Neural cell (in vitro differentiated cells): ENCODE measurements around the gene CENPP. TPM values are rescaled to one million over a fixed set of nuclear protein-coding genes. Genes with fewer than 3 reads are reported as not detected.

Experiments used
- H2AFZ ChIP-seq: fragments of 200-600, 300-800 bp; sonication (generic), shearing (Covaris generic); 2 replicates; pipeline ENCODE4 v1.6.0; 2014; ENCODE audit warnings: low read depth, mild to moderate bottlenecking, antibody characterized with exemption, low read length, moderate library complexity
- H3F3A ChIP-seq: fragments of 200-600 bp; shearing (Covaris generic); 2 replicates; pipeline ENCODE4 v1.6.1; 2016; ENCODE audit warnings: mild to moderate bottlenecking, moderate library complexity, mixed read lengths, antibody characterized with exemption, low read length; ENCODE audit not compliant: insufficient read depth, poor library complexity, severe bottlenecking
- H3K27ac ChIP-seq: fragments of 200-600, 300-800 bp; sonication (generic), shearing (Covaris generic); 2 replicates; pipeline ENCODE4 v1.5.1; 2014; ENCODE audit warnings: mild to moderate bottlenecking, low read length, moderate library complexity
- H3K27me3 ChIP-seq: fragments of 300-800, 200-600 bp; sonication (generic), shearing (Covaris generic); 2 replicates; pipeline ENCODE4 v1.6.0; 2014; ENCODE audit warnings: mild to moderate bottlenecking, low read depth, low read length, moderate library complexity; ENCODE audit not compliant: insufficient read depth
- H3K36me3 ChIP-seq: fragments of 300-800, 200-600 bp; sonication (generic), shearing (Covaris generic); 2 replicates; pipeline ENCODE4 v1.5.1; 2014; ENCODE audit warnings: mild to moderate bottlenecking, antibody characterized with exemption, low read length, moderate library complexity; ENCODE audit not compliant: insufficient read depth
- H3K4me2 ChIP-seq: fragments of 300-800, 200-600 bp; sonication (generic), shearing (Covaris generic); 2 replicates; pipeline ENCODE4 v1.6.0; 2014; ENCODE audit warnings: mild to moderate bottlenecking, low read length
- H3K4me3 ChIP-seq: fragments of 300-800, 200-600 bp; sonication (generic), shearing (Covaris generic); 2 replicates; pipeline ENCODE4 v1.5.1; 2014; ENCODE audit warnings: mild to moderate bottlenecking, low read length, moderate library complexity
- H3K79me2 ChIP-seq: fragments of 200-600 bp; shearing (Covaris generic); replicated peaks from 2 replicates; pipeline ENCODE4 v1.6.0; 2014; ENCODE audit warnings: mild to moderate bottlenecking, low read length, moderate library complexity; ENCODE audit not compliant: insufficient read depth
- H3K9ac ChIP-seq: fragments of 300-800, 200-600 bp; sonication (generic), shearing (Covaris generic); 2 replicates; pipeline ENCODE4 v1.6.1; 2016; ENCODE audit warnings: mild to moderate bottlenecking, low read length, mixed read lengths
- H3K9me2 ChIP-seq: fragments of 200-600 bp; shearing (Covaris generic); 2 replicates; pipeline ENCODE4 v1.6.1; 2016; ENCODE audit warnings: mild to moderate bottlenecking, low read length, mixed read lengths; ENCODE audit not compliant: insufficient read depth
- H3K9me3 ChIP-seq: fragments of 200-600, 300-800 bp; sonication (generic), shearing (Covaris generic); 2 replicates; pipeline ENCODE4 v1.6.1; 2016; ENCODE audit warnings: mild to moderate bottlenecking, mixed run types, low read length, moderate library complexity, mixed read lengths
- H4K20me1 ChIP-seq: fragments of 200-600 bp; shearing (Covaris generic); 2 replicates; pipeline ENCODE4 v1.6.1; 2016; ENCODE audit warnings: mild to moderate bottlenecking, mixed run types; ENCODE audit not compliant: insufficient read depth
- CTCF ChIP-seq: fragments of 450-650 bp; IDR thresholded peaks from 2 replicates; pipeline ENCODE4 v1.5.1; 2014; ENCODE audit warnings: antibody characterized with exemption, mild to moderate bottlenecking, moderate library complexity; ENCODE audit not compliant: poor library complexity, severe bottlenecking
- EP300 ChIP-seq: fragments of 450-650 bp; conservative IDR thresholded peaks from 2 replicates; pipeline ENCODE4 v1.6.1; 2014; ENCODE audit warnings: antibody characterized with exemption, mild to moderate bottlenecking, moderate library complexity; ENCODE audit not compliant: poor library complexity, severe bottlenecking
- EZH2 ChIP-seq: fragments of 200-600, 300-800 bp; shearing (Covaris generic), sonication (generic); IDR thresholded peaks from 2 replicates; pipeline ENCODE4 v1.6.1; 2014; ENCODE audit warnings: antibody characterized with exemption, low read length, borderline replicate concordance, mild to moderate bottlenecking; ENCODE audit not compliant: insufficient read depth, poor library complexity, severe bottlenecking
- MXI1 ChIP-seq: fragments of 450-650 bp; conservative IDR thresholded peaks from 2 replicates; pipeline ENCODE4 v1.6.1; 2014; ENCODE audit warnings: antibody characterized with exemption, mild to moderate bottlenecking; ENCODE audit not compliant: poor library complexity, severe bottlenecking
- POLR2AphosphoS5 ChIP-seq: IDR thresholded peaks from 2 replicates; pipeline ENCODE4 v1.6.1; 2012
- RAD21 ChIP-seq: fragments of 450-650 bp; conservative IDR thresholded peaks from 2 replicates; pipeline ENCODE4 v1.6.1; 2014; ENCODE audit warnings: antibody characterized with exemption, mild to moderate bottlenecking, moderate library complexity
- REST ChIP-seq: IDR thresholded peaks from 2 replicates; pipeline ENCODE4 v1.6.1; 2012; ENCODE audit warnings: borderline replicate concordance
- SMC3 ChIP-seq: fragments of 450-650 bp; conservative IDR thresholded peaks from 2 replicates; pipeline ENCODE4 v1.6.1; 2014; ENCODE audit warnings: antibody characterized with exemption, mild to moderate bottlenecking, moderate library complexity; ENCODE audit not compliant: poor library complexity
- TAF1 ChIP-seq: IDR thresholded peaks from 2 replicates; pipeline ENCODE4 v1.6.1; 2012; ENCODE audit warnings: low read depth
- polyA plus RNA-seq: library from polyadenylated mRNA; depleted of rRNA; stranded (reverse); fragments of >200 nt; gene quantifications from 2 replicates; pipeline ENCODE4 v1.2.3, GENCODE V29; 2014

The CENPP gene
- polyA plus RNA-seq, 1 donor from 2014 or later, result 5.0 TPM

- H3K9me3 ChIP-seq, result no peaks in the 10 kb centered on the region
- H3K9ac ChIP-seq, result no peak overlapping the region
- no peaks in the 10 kb centered on the region for H3F3A ChIP-seq
- no peaks in the 10 kb centered on the region for H3K36me3 ChIP-seq
- H3K9me2 ChIP-seq, result no peaks in the 10 kb centered on the region
- TF ChIP-seq SMC3 (no peak), TAF1 (no peak), EP300 (no peak), MXI1 (no peak), RAD21 (no peak)
- no peak overlapping the region for H3K27ac ChIP-seq
- H3K27me3 ChIP-seq, result no peaks in the 10 kb centered on the region
- no peak overlapping the region for H2AFZ ChIP-seq
- no peak overlapping the region for H3K4me3 ChIP-seq
- H4K20me1 ChIP-seq, result no peaks in the 10 kb centered on the region
- no peak overlapping the region for H3K4me2 ChIP-seq
- H3K79me2 ChIP-seq, result no peaks in the 10 kb centered on the region
These were observed 250.4 kb downstream of the CENPP start for GRCh38 chr9:92576175-92576574.

DNA sequence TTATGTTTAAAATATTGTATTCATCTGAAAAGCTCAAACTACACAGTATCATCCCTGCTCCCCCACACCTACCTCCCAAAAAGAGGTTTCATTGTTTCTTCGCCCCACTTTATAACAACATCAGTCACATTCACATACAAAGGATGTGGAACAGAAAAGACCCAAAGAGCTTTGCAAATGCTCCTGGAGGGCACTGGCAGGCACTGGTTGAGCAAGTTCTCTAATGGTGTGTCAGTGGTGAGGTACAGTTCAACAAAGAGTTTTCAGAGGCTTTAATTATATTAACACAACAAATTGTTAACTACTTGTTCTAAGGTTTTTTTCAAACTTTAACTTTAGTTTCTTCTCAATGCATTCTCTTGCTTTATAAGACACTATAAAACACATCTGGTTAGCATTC, 264.2 kb downstream of the CENPP start:
- H3K79me2 ChIP-seq, result no peaks in the 10 kb centered on the region
- no peak overlapping the region for H3K4me3 ChIP-seq
- no peak overlapping the region for H2AFZ ChIP-seq
- no peaks in the 10 kb centered on the region for H3K27me3 ChIP-seq
- no peak overlapping the region for H3K27ac ChIP-seq
- no peaks in the 10 kb centered on the region for H3K36me3 ChIP-seq
- H3K4me2 ChIP-seq, result no peak overlapping the region
- no peak for TF ChIP-seq EP300
- no peak for TF ChIP-seq EZH2
- no peak for TF ChIP-seq SMC3
- TF ChIP-seq POLR2AphosphoS5, result no peak
- no peak for TF ChIP-seq CTCF
- no peak for TF ChIP-seq RAD21
- no peak for TF ChIP-seq TAF1
- no peaks in the 10 kb centered on the region for H3K9me3 ChIP-seq
- H3K9me2 ChIP-seq, result no peaks in the 10 kb centered on the region
- H4K20me1 ChIP-seq, result no peaks in the 10 kb centered on the region
- H3K9ac ChIP-seq, result no peak overlapping the region
- no peaks in the 10 kb centered on the region for H3F3A ChIP-seq

GRCh38 chr9:92590377-92590776, 264.6 kb downstream of the CENPP start:
- Histone ChIP-seq H3K4me2 (no peak overlapping the region), H3K36me3 (no peaks in the 10 kb centered on the region), H3K9me3 (no peaks in the 10 kb centered on the region), H3K9me2 (no peaks in the 10 kb centered on the region), H3K9ac (no peak overlapping the region), H4K20me1 (no peaks in the 10 kb centered on the region), H3K4me3 (no peak overlapping the region), H3K27ac (no peak overlapping the region), H3K79me2 (no peaks in the 10 kb centered on the region), H3F3A (no peaks in the 10 kb centered on the region), H3K27me3 (no peaks in the 10 kb centered on the region), H2AFZ (no peak overlapping the region)
- TF ChIP-seq POLR2AphosphoS5 (no peak), RAD21 (no peak), TAF1 (no peak), SMC3 (no peak), REST (no peak), EZH2 (no peak), EP300 (no peak), CTCF (no peak), MXI1 (no peak)
